ENCODE measurements around the gene ETNK1. TPM values are rescaled to one million over a fixed set of nuclear protein-coding genes. Genes with fewer than 3 reads are reported as not detected.

Gene ETNK1
- total and polyA plus RNA-seq, 3 donors from 2014 or later, result 61.3 to 81.4 (median 66.7) TPM

DNA sequence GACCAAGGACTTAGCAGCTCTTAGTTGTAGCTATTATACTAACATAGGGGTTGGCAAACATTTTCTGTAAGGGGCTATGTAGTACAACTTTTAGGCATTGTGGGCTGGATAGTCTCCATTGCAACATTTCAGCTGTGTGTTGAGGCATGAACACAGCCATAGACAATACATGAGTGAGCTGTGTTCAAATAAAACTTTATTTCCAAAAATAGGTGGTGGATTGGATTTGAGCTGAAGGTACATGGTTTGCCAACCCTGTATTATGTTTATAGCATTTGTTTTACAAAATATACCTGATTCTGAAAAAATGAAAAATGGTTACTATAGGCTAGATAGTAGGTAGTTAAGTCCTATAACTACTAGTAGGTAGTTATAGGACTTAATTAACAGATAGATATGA, 40.5 kb downstream of the ETNK1 start:
- no peaks in the 10 kb centered on the region for H3K36me3 ChIP-seq (ENCODE audit: low read depth, missing control alignments)
- DNase-seq, result no peak
- no peaks in the 10 kb centered on the region for H3K27me3 ChIP-seq
- TF ChIP-seq POLR2A (IDR thresholded peaks at IDR 0.05) (no peak), CTCF (IDR thresholded peaks at IDR 0.05) (no peak)
- no peak overlapping the region for H3K27ac ChIP-seq
- H3K4me1 ChIP-seq, result no peaks in the 10 kb centered on the region
- no peak overlapping the region for H3K4me3 ChIP-seq
- intact Hi-C loops (cut with DNase I; ENCODE audit: low total_unique reads), result no loop called here
- no peaks in the 10 kb centered on the region for H3K9me3 ChIP-seq

- intact Hi-C loops (cut with DNase I; ENCODE audit: low total_unique reads), result no loop called here
- Histone ChIP-seq H3K9me3 (no peaks in the 10 kb centered on the region), H3K4me1 (no peaks in the 10 kb centered on the region), H3K4me3 (no peak overlapping the region), H3K36me3 (ENCODE audit: low read depth, missing control alignments) (no peaks in the 10 kb centered on the region), H3K27ac (no peak overlapping the region), H3K27me3 (no peaks in the 10 kb centered on the region)
- no peak for DNase-seq
- TF ChIP-seq POLR2A (IDR thresholded peaks at IDR 0.05) (no peak), CTCF (IDR thresholded peaks at IDR 0.05) (no peak)
- WGBS, 2 donors, result 33 to 74% methylated on average over 1 of the region's 1 CpG
Observed at GRCh38 chr12:22667122-22667521, 42.2 kb downstream of the ETNK1 start.

DNA sequence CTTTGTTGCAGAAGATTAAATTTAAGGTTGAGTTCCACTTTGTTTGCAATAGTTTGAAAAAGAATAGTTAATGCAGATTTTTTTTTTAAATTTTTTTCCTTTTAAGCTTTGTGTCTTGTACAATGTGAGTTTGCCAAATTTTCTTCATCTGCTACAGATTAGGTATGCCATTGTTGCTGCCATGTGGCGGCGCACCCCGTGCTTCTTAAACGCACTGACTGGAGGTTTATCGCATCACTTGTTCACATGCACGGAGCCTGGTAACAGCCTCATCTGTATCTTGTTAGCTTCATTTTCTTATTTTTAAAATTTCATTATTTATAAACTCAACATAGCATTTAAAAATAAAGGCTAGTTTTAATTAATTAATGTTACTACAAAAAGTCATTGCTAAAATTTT, 43.5 kb downstream of the ETNK1 start:
- Histone ChIP-seq H3K4me1 (no peaks in the 10 kb centered on the region), H3K27ac (no peak overlapping the region), H3K27me3 (no peaks in the 10 kb centered on the region), H3K36me3 (ENCODE audit: low read depth, missing control alignments) (no peaks in the 10 kb centered on the region), H3K9me3 (no peaks in the 10 kb centered on the region), H3K4me3 (no peak overlapping the region)
- intact Hi-C loops (cut with DNase I; ENCODE audit: low total_unique reads), result no loop called here
- 97 to 98% methylated on average over 6 of the region's 6 CpGs for WGBS, 2 donors
- TF ChIP-seq CTCF (IDR thresholded peaks at IDR 0.05) (no peak), POLR2A (IDR thresholded peaks at IDR 0.05) (no peak)
- DNase-seq, result no peak

GRCh38 chr12:22670762-22671161, 45.8 kb downstream of the ETNK1 start:
- Histone ChIP-seq H3K4me1 (no peaks in the 10 kb centered on the region), H3K9me3 (no peaks in the 10 kb centered on the region), H3K27ac (no peak overlapping the region), H3K27me3 (no peaks in the 10 kb centered on the region), H3K36me3 (ENCODE audit: low read depth, missing control alignments) (no peaks in the 10 kb centered on the region), H3K4me3 (no peak overlapping the region)
- intact Hi-C loops (cut with DNase I; ENCODE audit: low total_unique reads), result no loop called here
- TF ChIP-seq POLR2A (IDR thresholded peaks at IDR 0.05), result no peak
- TF ChIP-seq CTCF (IDR thresholded peaks at IDR 0.05), result peak in 1 of 3 experiments; percentile 12
- DNase-seq, result no peak

DNA sequence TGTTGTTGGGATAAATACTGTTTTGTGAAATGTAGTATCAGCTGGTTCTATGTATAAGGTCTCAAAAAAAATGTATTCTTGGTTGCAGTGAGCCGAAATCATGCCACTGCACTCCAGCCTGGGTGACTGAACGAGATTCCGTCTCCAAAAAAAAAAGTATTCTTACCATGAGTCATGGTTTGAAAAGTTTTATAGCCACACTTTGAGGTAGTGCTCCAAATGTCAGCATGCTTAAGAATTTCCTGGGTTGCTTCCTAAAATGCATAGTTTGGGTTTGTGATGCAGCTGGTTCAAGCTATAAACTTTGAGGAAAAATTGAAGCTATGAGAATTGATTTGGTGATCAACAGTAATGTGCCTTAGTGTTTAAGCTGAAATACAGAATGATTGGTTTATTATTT, 48.0 kb downstream of the ETNK1 start:
- no peak overlapping the region for H3K27ac ChIP-seq
- no peaks in the 10 kb centered on the region for H3K4me1 ChIP-seq
- no peak overlapping the region for H3K4me3 ChIP-seq
- intact Hi-C loops (cut with DNase I; ENCODE audit: low total_unique reads), result no loop called here
- WGBS, 2 donors, result 93 to 96% methylated on average over 3 of the region's 3 CpGs
- DNase-seq, result no peak
- H3K36me3 ChIP-seq (ENCODE audit: low read depth, missing control alignments), result no peaks in the 10 kb centered on the region
- no peak for TF ChIP-seq POLR2A (IDR thresholded peaks at IDR 0.05)
- TF ChIP-seq CTCF (IDR thresholded peaks at IDR 0.05), result no peak
- no peaks in the 10 kb centered on the region for H3K9me3 ChIP-seq
- H3K27me3 ChIP-seq, result no peaks in the 10 kb centered on the region
